Left ventricle myocardium inferior (tissue), 1 donor: ENCODE measurements around the gene CAMK1D. TPM values are rescaled to one million over a fixed set of nuclear protein-coding genes. Genes with fewer than 3 reads are reported as not detected.

Experiments
- DNase-seq: peaks from one replicate; pipeline ENCODE4 v3.0.0-alpha.2; 2020
- H3K27ac ChIP-seq: fragments of 200-600 bp; replicated peaks from 2 replicates; pipeline ENCODE4 v1.8.0; 2021
- H3K27me3 ChIP-seq: fragments of 200-600 bp; 2 replicates; pipeline ENCODE4 v1.8.0; 2021; ENCODE audit warnings: low read depth
- H3K36me3 ChIP-seq: fragments of 200-600 bp; 2 replicates; pipeline ENCODE4 v1.8.0; 2021
- H3K4me1 ChIP-seq: fragments of 200-600 bp; 2 replicates; pipeline ENCODE4 v1.8.0; 2021
- H3K4me3 ChIP-seq: fragments of 200-600 bp; 2 replicates; pipeline ENCODE4 v1.8.0; 2021; ENCODE audit warnings: mild to moderate bottlenecking, moderate library complexity
- H3K9me3 ChIP-seq: fragments of 200-600 bp; replicated peaks from 2 replicates; pipeline ENCODE4 v1.8.0; 2021
- CTCF ChIP-seq: fragments of 200-600 bp; IDR thresholded peaks from 2 replicates; pipeline ENCODE4 v1.8.0; 2021; ENCODE audit warnings: antibody characterized with exemption, mild to moderate bottlenecking, borderline replicate concordance
- intact Hi-C: fragments of 100-400 bp; cut with micrococcal nuclease; formaldehyde crosslinking; loops from one replicate; pipeline ENCODE4 v1.11.0; 2022
- total RNA-seq: library from RNA; stranded (reverse); fragmentation: NEBNext Ultra II Directional; extraction: Animal tissue kit (Norgen Biotek cat#: 25700); gene quantifications from one replicate; pipeline ENCODE4 v1.2.1, GENCODE V29; 2021
- donor health status: DM: no; HTN: yes; CAD: no; lungs with severe emphysema.

The CAMK1D gene
- total RNA-seq, 1 donor from 2014 or later = 2.5 TPM

- Histone ChIP-seq H3K4me3 (no peak overlapping the region), H3K36me3 (no peaks in the 10 kb centered on the region), H3K4me1 (no peaks in the 10 kb centered on the region), H3K9me3 (no peaks in the 10 kb centered on the region), H3K27ac (no peak overlapping the region), H3K27me3 (no peaks in the 10 kb centered on the region)
- intact Hi-C loops = no loop called here
- no peak for TF ChIP-seq CTCF
- no peak for DNase-seq
Measured at GRCh38 chr10:12590675-12591659, 241.6 kb downstream of the CAMK1D start.

DNA sequence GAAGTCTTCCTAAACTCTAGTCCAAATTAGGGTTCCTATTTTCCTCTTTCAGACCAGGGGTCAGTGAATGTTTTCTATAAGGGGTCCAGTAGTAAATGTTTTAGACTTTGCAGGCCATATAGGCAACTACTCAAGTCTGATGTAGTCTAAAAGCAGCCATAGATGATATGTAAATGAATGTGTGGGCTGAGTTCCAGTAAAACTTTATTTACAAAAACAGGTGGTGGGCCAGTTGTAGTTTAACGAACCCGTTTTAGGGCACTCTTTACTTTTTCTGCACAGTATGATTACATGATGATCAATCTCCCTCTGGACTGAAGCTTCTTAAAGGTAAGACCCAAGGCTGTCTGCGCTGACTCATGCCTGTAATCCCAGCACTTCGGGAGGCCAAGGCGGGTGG is 243.6 kb downstream of the CAMK1D start:
- H3K27me3 ChIP-seq = no peaks in the 10 kb centered on the region
- TF ChIP-seq CTCF = no peak
- H3K36me3 ChIP-seq = no peaks in the 10 kb centered on the region
- H3K9me3 ChIP-seq = no peaks in the 10 kb centered on the region
- H3K27ac ChIP-seq = no peak overlapping the region
- intact Hi-C loops = no loop called here
- no peak for DNase-seq
- H3K4me1 ChIP-seq = no peaks in the 10 kb centered on the region
- no peak overlapping the region for H3K4me3 ChIP-seq

DNA sequence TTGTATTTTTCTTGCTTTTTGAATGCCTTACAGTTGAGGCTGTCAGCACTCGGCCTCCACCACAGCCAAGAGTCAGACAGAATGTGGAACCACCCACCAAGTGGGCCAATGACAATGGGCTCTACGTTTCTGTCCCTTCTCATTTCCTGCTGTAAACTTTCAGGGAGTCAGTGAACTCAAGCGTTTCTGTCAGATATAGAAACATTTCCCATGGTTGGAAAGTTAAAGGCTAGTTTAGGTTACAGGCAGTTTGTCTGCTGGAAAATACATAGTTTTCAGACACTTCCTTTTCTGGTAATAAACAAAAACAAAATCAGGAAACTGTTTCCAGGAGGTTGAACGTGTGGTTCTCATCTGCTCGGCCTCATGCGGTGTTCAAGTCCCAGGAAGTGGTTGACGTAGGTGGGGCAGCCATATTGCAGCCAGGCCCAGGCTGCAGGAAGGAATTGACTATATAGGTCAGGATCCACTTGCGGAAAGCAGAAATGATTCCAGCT is 245.1 kb downstream of the CAMK1D start:
- Histone ChIP-seq H3K4me1 (no peaks in the 10 kb centered on the region), H3K27ac (no peak overlapping the region), H3K9me3 (no peaks in the 10 kb centered on the region), H3K4me3 (no peak overlapping the region), H3K27me3 (no peaks in the 10 kb centered on the region), H3K36me3 (no peaks in the 10 kb centered on the region)
- no peak for DNase-seq
- TF ChIP-seq CTCF = no peak
- intact Hi-C loops = no loop called here

GRCh38 chr10:12595936-12596576 is 246.7 kb downstream of the CAMK1D start:
- Histone ChIP-seq H3K36me3 (no peaks in the 10 kb centered on the region), H3K27me3 (no peaks in the 10 kb centered on the region), H3K9me3 (no peaks in the 10 kb centered on the region), H3K4me3 (no peak overlapping the region), H3K27ac (no peak overlapping the region), H3K4me1 (no peaks in the 10 kb centered on the region)
- no peak for DNase-seq
- intact Hi-C loops = no loop called here
- no peak for TF ChIP-seq CTCF

- no peak overlapping the region for H3K27ac ChIP-seq
- no peak overlapping the region for H3K4me3 ChIP-seq
- no peak for TF ChIP-seq CTCF
- peaks cover 2% of the 10 kb centered on the region for H3K4me1 ChIP-seq
- H3K9me3 ChIP-seq = no peaks in the 10 kb centered on the region
- no peaks in the 10 kb centered on the region for H3K27me3 ChIP-seq
- DNase-seq = no peak
- intact Hi-C loops = no loop called here
- H3K36me3 ChIP-seq = no peaks in the 10 kb centered on the region
Measured at GRCh38 chr10:12597176-12597575, 247.8 kb downstream of the CAMK1D start.
